HepG2 (cell line): ENCODE measurements around the gene EIF4G3.

Experiments
- CEBPZ ChIP-seq: IDR thresholded peaks from 2 replicates; pipeline ENCODE4 v1.6.1; 2012; ENCODE audit warnings: low read length, improper control_type of control experiment
- HNF4G ChIP-seq, 2 experiments: sonication (generic) in 1 of 2; formaldehyde crosslinking in 1 of 2; IDR thresholded peaks; 2 replicates each; pipeline versions ENCODE4 v1.4.0 to v1.6.1; 2011 to 2020; ENCODE audit warnings: borderline replicate concordance in 2 of 2, low read depth in 2 of 2, mild to moderate bottlenecking in 2 of 2, low read length in 1 of 2, missing genetic modification reagents in 1 of 2, moderate library complexity in 1 of 2
- PCBP2 ChIP-seq: fragments of 200-400 bp; formaldehyde crosslinking; optimal IDR thresholded peaks from 2 replicates; pipeline ENCODE3; 2018; ENCODE audit warnings: low read length, low read depth; ENCODE audit not compliant: poor library complexity, severe bottlenecking
- ZBTB49 ChIP-seq: sonication (generic); formaldehyde crosslinking; IDR thresholded peaks from 2 replicates; pipeline ENCODE4 v1.4.0; 2020; ENCODE audit warnings: missing genetic modification reagents, borderline replicate concordance
- TF ChIP-seq, protein P1 (sequence below): sonication (generic); formaldehyde crosslinking; IDR thresholded peaks from 2 replicates; pipeline ENCODE4 v1.4.0; 2020; ENCODE audit warnings: missing genetic modification reagents, mild to moderate bottlenecking, borderline replicate concordance
- TF ChIP-seq, protein P2 (sequence below): IDR thresholded peaks from 2 replicates; pipeline ENCODE4 v1.6.1; 2016; ENCODE audit warnings: missing compliant biosample characterization, missing genetic modification reagents, borderline replicate concordance
- TF ChIP-seq, protein P3 (sequence below): sonication (generic); formaldehyde crosslinking; IDR thresholded peaks from 2 replicates; pipeline ENCODE4 v1.5.1; 2020; ENCODE audit warnings: mild to moderate bottlenecking, missing genetic modification reagents
- TF ChIP-seq, protein P4 (sequence below): sonication (generic); formaldehyde crosslinking; IDR thresholded peaks from 2 replicates; pipeline ENCODE4 v1.5.0; 2020; ENCODE audit warnings: mild to moderate bottlenecking, missing genetic modification reagents, moderate library complexity

DNA sequence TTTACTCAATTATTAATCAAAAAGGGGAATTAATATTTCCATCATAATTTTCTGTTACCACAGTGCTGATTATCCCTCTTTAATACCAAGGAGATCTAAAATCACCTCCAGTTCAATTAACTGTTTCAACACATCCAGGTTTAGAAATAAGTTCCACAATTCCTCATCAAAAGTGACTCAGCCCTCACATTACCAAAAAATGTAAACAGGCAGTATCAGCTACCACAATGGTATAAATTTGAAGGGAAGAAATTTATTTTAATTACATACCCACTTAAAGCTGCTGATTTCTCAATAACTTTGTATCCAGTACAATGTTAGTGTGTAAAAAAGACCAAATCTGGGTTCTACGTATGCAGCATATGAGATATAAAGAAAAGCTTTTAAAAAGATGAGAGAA is 51.9 kb downstream of the EIF4G3 start:
- no peak for TF ChIP-seq CEBPZ
- TF ChIP-seq, protein P1, sequence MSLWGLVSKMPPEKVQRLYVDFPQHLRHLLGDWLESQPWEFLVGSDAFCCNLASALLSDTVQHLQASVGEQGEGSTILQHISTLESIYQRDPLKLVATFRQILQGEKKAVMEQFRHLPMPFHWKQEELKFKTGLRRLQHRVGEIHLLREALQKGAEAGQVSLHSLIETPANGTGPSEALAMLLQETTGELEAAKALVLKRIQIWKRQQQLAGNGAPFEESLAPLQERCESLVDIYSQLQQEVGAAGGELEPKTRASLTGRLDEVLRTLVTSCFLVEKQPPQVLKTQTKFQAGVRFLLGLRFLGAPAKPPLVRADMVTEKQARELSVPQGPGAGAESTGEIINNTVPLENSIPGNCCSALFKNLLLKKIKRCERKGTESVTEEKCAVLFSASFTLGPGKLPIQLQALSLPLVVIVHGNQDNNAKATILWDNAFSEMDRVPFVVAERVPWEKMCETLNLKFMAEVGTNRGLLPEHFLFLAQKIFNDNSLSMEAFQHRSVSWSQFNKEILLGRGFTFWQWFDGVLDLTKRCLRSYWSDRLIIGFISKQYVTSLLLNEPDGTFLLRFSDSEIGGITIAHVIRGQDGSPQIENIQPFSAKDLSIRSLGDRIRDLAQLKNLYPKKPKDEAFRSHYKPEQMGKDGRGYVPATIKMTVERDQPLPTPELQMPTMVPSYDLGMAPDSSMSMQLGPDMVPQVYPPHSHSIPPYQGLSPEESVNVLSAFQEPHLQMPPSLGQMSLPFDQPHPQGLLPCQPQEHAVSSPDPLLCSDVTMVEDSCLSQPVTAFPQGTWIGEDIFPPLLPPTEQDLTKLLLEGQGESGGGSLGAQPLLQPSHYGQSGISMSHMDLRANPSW (CRISPR knock-in tag) = no peak
- TF ChIP-seq, protein P2, sequence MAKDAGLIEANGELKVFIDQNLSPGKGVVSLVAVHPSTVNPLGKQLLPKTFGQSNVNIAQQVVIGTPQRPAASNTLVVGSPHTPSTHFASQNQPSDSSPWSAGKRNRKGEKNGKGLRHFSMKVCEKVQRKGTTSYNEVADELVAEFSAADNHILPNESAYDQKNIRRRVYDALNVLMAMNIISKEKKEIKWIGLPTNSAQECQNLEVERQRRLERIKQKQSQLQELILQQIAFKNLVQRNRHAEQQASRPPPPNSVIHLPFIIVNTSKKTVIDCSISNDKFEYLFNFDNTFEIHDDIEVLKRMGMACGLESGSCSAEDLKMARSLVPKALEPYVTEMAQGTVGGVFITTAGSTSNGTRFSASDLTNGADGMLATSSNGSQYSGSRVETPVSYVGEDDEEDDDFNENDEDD (CRISPR knock-in tag) = no peak
- no peak for TF ChIP-seq HNF4G (IDR thresholded peaks at IDR 0.05; ENCODE audit: borderline replicate concordance, low read depth, low read length)
- TF ChIP-seq HNF4G (CRISPR knock-in tag; IDR thresholded peaks at IDR 0.05; ENCODE audit: borderline replicate concordance, low read depth) = no peak
- TF ChIP-seq, protein P3, sequence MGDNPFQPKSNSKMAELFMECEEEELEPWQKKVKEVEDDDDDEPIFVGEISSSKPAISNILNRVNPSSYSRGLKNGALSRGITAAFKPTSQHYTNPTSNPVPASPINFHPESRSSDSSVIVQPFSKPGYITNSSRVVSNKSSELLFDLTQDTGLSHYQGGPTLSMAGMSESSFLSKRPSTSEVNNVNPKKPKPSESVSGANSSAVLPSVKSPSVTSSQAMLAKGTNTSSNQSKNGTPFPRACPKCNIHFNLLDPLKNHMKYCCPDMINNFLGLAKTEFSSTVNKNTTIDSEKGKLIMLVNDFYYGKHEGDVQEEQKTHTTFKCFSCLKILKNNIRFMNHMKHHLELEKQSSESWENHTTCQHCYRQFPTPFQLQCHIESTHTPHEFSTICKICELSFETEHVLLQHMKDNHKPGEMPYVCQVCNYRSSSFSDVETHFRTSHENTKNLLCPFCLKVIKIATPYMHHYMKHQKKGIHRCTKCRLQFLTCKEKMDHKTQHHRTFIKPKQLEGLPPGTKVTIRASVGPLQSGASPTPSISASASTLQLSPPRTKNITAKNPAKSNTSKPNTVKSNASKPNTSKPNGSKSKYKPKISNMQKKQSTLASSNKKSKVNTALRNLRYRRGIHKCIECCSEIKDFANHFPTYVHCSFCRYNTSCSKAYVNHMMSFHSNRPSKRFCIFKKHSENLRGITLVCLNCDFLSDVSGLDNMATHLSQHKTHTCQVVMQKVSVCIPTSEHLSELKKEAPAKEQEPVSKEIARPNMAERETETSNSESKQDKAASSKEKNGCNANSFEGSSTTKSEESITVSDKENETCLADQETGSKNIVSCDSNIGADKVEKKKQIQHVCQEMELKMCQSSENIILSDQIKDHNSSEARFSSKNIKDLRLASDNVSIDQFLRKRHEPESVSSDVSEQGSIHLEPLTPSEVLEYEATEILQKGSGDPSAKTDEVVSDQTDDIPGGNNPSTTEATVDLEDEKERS (CRISPR knock-in tag) = no peak
- TF ChIP-seq, protein P4, sequence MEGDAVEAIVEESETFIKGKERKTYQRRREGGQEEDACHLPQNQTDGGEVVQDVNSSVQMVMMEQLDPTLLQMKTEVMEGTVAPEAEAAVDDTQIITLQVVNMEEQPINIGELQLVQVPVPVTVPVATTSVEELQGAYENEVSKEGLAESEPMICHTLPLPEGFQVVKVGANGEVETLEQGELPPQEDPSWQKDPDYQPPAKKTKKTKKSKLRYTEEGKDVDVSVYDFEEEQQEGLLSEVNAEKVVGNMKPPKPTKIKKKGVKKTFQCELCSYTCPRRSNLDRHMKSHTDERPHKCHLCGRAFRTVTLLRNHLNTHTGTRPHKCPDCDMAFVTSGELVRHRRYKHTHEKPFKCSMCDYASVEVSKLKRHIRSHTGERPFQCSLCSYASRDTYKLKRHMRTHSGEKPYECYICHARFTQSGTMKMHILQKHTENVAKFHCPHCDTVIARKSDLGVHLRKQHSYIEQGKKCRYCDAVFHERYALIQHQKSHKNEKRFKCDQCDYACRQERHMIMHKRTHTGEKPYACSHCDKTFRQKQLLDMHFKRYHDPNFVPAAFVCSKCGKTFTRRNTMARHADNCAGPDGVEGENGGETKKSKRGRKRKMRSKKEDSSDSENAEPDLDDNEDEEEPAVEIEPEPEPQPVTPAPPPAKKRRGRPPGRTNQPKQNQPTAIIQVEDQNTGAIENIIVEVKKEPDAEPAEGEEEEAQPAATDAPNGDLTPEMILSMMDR (CRISPR knock-in tag) = no peak
- no peak for TF ChIP-seq ZBTB49 (CRISPR knock-in tag)
- no peak for TF ChIP-seq PCBP2
